ENCODE measurements around the gene FGF14. TPM values are rescaled to one million over a fixed set of nuclear protein-coding genes. Genes with fewer than 3 reads are reported as not detected.

The FGF14 gene
- total RNA-seq, 2 donors from 2014 or later: 0.14 TPM

GRCh38 chr13:102203718-102204117 is 198.1 kb downstream of the FGF14 start:
- ATAC-seq (ENCODE audit: insufficient number of reproducible peaks, low FRiP score, low read depth) (no peak), DNase-seq (ENCODE audit: low spot score) (no peak)
- Histone ChIP-seq H3K4me1 (ENCODE audit: control insufficient read depth in 1 of 2, low read depth in 2 of 2) (peaks cover 0 to 2% of the 10 kb centered on the region in 2 donors), H3K9me3 (no peaks in the 10 kb centered on the region), H3K27me3 (replicated peaks; ENCODE audit: insufficient read depth) (no peaks in the 10 kb centered on the region), H3K36me3 (no peaks in the 10 kb centered on the region), H3K27ac (no peak overlapping the region), H3K4me3 (no peak overlapping the region)
- no peak for TF ChIP-seq CTCF (IDR thresholded peaks at IDR 0.05)

- ATAC-seq (ENCODE audit: insufficient number of reproducible peaks, low FRiP score, low read depth) (no peak), DNase-seq (ENCODE audit: low spot score) (no peak)
- Histone ChIP-seq H3K27ac (no peak overlapping the region), H3K9me3 (no peaks in the 10 kb centered on the region), H3K27me3 (replicated peaks; ENCODE audit: insufficient read depth) (no peaks in the 10 kb centered on the region), H3K4me1 (ENCODE audit: control insufficient read depth in 1 of 2, low read depth in 2 of 2) (peaks cover 2 to 5% of the 10 kb centered on the region in 2 donors), H3K4me3 (no peak overlapping the region), H3K36me3 (no peaks in the 10 kb centered on the region)
- TF ChIP-seq CTCF (IDR thresholded peaks at IDR 0.05): no peak
Observed at GRCh38 chr13:102198418-102199311, 203.2 kb downstream of the FGF14 start.

DNA sequence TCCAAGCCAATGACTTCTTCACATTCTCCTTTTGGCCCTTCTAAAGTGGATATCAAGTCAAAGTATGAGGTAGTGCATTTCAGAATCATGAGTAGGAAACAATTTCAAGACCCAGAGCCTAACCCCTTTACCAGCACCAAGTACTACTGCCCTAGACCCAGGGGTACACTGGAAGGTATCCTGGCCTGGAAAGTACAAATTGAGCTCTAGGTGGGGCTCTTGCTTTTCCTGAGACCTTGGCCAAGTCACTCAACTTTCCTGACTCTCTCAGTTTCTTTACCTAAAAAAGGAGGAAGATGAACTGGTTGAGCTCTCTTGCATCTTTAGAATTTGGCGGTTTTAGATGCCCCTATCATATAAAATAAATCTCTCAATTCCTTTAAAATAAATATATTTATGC is 204.7 kb downstream of the FGF14 start:
- no peak for DNase-seq (ENCODE audit: low spot score)

DNA sequence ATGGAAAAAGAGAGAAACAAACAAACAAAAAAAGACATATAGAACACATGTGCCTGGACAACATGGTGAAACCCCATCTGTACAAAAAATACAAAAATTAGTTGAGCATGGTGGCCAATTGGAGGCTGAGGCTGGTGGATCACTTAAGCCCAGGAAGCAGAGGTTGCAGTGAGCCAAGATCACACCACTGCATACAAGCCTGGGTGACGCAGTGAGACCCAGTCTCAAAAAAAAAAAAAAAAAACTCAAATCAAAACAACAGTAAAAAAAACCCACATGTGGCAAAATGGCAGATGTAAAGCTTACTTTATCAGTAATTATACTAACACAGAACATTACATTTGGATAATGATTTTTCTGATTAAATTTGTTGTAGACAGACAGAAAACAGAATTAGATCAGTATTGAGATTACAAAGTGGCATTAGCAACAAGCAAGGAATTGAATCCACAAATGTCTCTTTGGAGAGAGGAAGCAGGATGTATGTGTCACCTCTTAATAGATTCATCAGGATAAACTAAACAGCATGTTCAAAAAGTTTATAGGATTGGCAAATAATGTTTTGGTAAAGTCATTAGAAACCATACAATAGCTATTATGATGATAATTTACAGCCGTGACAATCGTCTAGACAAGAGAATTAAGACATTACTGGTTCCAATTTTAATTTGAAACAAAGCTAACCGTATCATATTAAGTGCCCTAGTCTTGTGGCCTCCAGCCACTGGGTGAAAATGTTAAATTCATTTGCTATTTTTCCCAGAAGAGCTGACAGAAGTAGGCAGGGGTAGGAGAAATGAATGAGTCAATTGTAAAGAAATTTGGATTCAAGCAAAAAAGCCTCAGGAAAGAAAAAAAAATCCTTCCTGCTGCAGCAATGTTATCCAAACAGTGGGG is 206.0 kb downstream of the FGF14 start:
- no peak for DNase-seq (ENCODE audit: low spot score)
- no peaks in the 10 kb centered on the region for H3K27me3 ChIP-seq (replicated peaks; ENCODE audit: insufficient read depth)
- H3K4me3 ChIP-seq: no peak overlapping the region
- ATAC-seq (ENCODE audit: insufficient number of reproducible peaks, low FRiP score, low read depth): no peak
- no peaks in the 10 kb centered on the region for H3K36me3 ChIP-seq
- H3K4me1 ChIP-seq (ENCODE audit: control insufficient read depth in 1 of 2, low read depth in 2 of 2): peaks cover 2 to 5% of the 10 kb centered on the region in 2 donors
- no peak overlapping the region for H3K27ac ChIP-seq
- no peak for TF ChIP-seq CTCF (IDR thresholded peaks at IDR 0.05)
- H3K9me3 ChIP-seq: no peaks in the 10 kb centered on the region

More for the DNA sequence above, 204.7 kb downstream of the FGF14 start:
- Histone ChIP-seq H3K27me3 (replicated peaks; ENCODE audit: insufficient read depth) (no peaks in the 10 kb centered on the region), H3K9me3 (no peaks in the 10 kb centered on the region), H3K4me3 (no peak overlapping the region), H3K36me3 (no peaks in the 10 kb centered on the region), H3K27ac (no peak overlapping the region), H3K4me1 (ENCODE audit: control insufficient read depth in 1 of 2, low read depth in 2 of 2) (peaks cover 2 to 5% of the 10 kb centered on the region in 2 donors)
- ATAC-seq (ENCODE audit: insufficient number of reproducible peaks, low FRiP score, low read depth): no peak
- no peak for TF ChIP-seq CTCF (IDR thresholded peaks at IDR 0.05)

DNA sequence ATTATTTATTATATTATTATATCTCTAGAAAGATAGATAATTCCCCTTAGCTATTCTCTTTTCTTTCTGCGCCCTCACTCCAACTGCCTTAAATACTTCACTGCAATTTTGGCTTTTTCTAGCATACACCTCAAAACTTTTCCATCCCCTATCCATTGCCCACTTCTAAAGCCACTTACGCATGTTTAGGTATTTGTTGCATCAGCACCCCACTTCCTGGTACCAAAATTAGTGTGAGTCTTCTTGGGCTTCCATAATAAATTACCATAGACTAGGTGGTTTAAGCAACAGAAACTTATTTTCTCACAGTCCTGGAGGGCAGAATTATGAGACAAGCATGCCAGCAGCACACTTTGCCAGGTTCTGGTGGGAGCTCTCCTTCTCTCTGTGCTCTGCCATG is 209.0 kb downstream of the FGF14 start:
- no peaks in the 10 kb centered on the region for H3K36me3 ChIP-seq
- peaks cover 0 to 5% of the 10 kb centered on the region in 2 donors for H3K4me1 ChIP-seq (ENCODE audit: control insufficient read depth in 1 of 2, low read depth in 2 of 2)
- H3K4me3 ChIP-seq: no peak overlapping the region
- no peak for DNase-seq (ENCODE audit: low spot score)
- no peak for TF ChIP-seq CTCF (IDR thresholded peaks at IDR 0.05)
- H3K27ac ChIP-seq: no peak overlapping the region
- no peak for ATAC-seq (ENCODE audit: insufficient number of reproducible peaks, low FRiP score, low read depth)
- no peaks in the 10 kb centered on the region for H3K27me3 ChIP-seq (replicated peaks; ENCODE audit: insufficient read depth)
- no peaks in the 10 kb centered on the region for H3K9me3 ChIP-seq
